B cell (primary cell): ENCODE data around the gene NHEJ1. TPM values are rescaled to one million over a fixed set of nuclear protein-coding genes. Genes with fewer than 3 reads are reported as not detected.

Experiments used
- ATAC-seq: fragments of 200-7000 bp; cut with Tn5 transposase; one replicate; pipeline ENCODE4 v1.10.0; 2021; ENCODE audit warnings: low read depth, mild to moderate bottlenecking, moderate number of reproducible peaks, moderate library complexity
- CTCF ChIA-PET: fragments of 350-600 bp; sonication (Branson Sonifier 250); formaldehyde crosslinking; loops from one replicate; lab custom pipeline; 2021; ENCODE audit warnings: antibody characterized with exemption, inconsistent platforms; lab: Charles Lee
- POLR2A ChIA-PET: fragments of 350-600 bp; sonication (Branson Sonifier 250); formaldehyde crosslinking; loops from one replicate; lab custom pipeline; 2021; ENCODE audit warnings: antibody characterized with exemption; lab: Charles Lee
- DNase-seq: peaks from one replicate; pipeline ENCODE4 v3.0.0; 2013
- H2AFZ ChIP-seq: 2 replicates; pipeline ENCODE4 v1.6.1; 2012; ENCODE audit warnings: mild to moderate bottlenecking, low read depth, low read length; ENCODE audit not compliant: insufficient read depth, poor library complexity, severe bottlenecking
- H3K27ac ChIP-seq, 2 donors: 1 replicate in 1 of 2; 2 replicates in 1 of 2; pipeline ENCODE4 v1.5.1; 2012 to 2013; ENCODE audit warnings: low read length in 2 of 2, mild to moderate bottlenecking in 2 of 2, moderate library complexity in 1 of 2
- H3K27me3 ChIP-seq, 4 experiments: fragments of 200-600 bp in 1 of 4; sonication (generic) in 1 of 4; replicated peaks in 1 of 4; 1 replicate in 2 of 4; 2 replicates in 2 of 4; pipeline versions ENCODE4 v1.6.1 to v1.7.0; 2013 to 2016; ENCODE audit warnings: low read length in 3 of 4, mild to moderate bottlenecking in 2 of 4, mixed read lengths in 1 of 4, moderate library complexity in 1 of 4; ENCODE audit not compliant: insufficient read depth in 4 of 4, control insufficient read depth in 3 of 4; ENCODE audit errors: control extremely low read depth in 1 of 4
- H3K36me3 ChIP-seq, 2 experiments: replicated peaks in 1 of 2; 1 replicate in 1 of 2; 2 replicates in 1 of 2; pipeline versions ENCODE4 v1.6.1 to v1.7.1; 2013; ENCODE audit warnings: low read length in 1 of 2; ENCODE audit not compliant: insufficient read depth in 2 of 2, control insufficient read depth in 1 of 2; ENCODE audit errors: control extremely low read depth in 1 of 2, extremely low read depth in 1 of 2
- H3K4me1 ChIP-seq, 2 donors: fragments of 200-600 bp in 1 of 2; sonication (generic) in 1 of 2; 1 replicate in 1 of 2; 2 replicates in 1 of 2; pipeline versions ENCODE4 v1.5.1 to v1.6.1; 2013 to 2017; ENCODE audit warnings: low read length in 2 of 2; ENCODE audit not compliant: control insufficient read depth in 2 of 2, insufficient read depth in 2 of 2
- H3K4me2 ChIP-seq: replicated peaks from 2 replicates; pipeline ENCODE3; 2012; ENCODE audit warnings: mild to moderate bottlenecking, low read depth, low read length; ENCODE audit not compliant: poor library complexity, severe bottlenecking
- H3K4me3 ChIP-seq, 5 experiments: fragments of 200-600 bp in 1 of 5; sonication (generic) in 1 of 5; 1 replicate in 3 of 5; 2 replicates in 2 of 5; pipeline versions ENCODE4 v1.5.1 to v1.7.0; 2011 to 2016; ENCODE audit warnings: low read length in 4 of 5, mild to moderate bottlenecking in 4 of 5, low read depth in 2 of 5, control low read depth in 1 of 5, moderate library complexity in 1 of 5; ENCODE audit not compliant: insufficient read depth in 1 of 5; ENCODE audit errors: control extremely low read depth in 1 of 5, extremely low read depth in 1 of 5
- H3K79me2 ChIP-seq: fragments of 200-600 bp; sonication (generic); one replicate; pipeline ENCODE4 v1.6.0; 2016; ENCODE audit warnings: low read length; ENCODE audit not compliant: control insufficient read depth, insufficient read depth
- H3K9ac ChIP-seq: fragments of 200-600 bp; sonication (generic); 2 replicates; pipeline ENCODE4 v1.6.1; 2017; ENCODE audit warnings: mild to moderate bottlenecking, low read length, moderate library complexity
- H3K9me3 ChIP-seq, 3 donors: one replicate each; pipeline versions ENCODE4 v1.6.1 to v1.7.1; 2013; ENCODE audit warnings: low read length in 2 of 3; ENCODE audit not compliant: control insufficient read depth in 2 of 3, insufficient read depth in 1 of 3; ENCODE audit errors: control extremely low read depth in 1 of 3
- H4K20me1 ChIP-seq: 2 replicates; pipeline ENCODE4 v1.6.0; 2012; ENCODE audit warnings: mild to moderate bottlenecking, low read length; ENCODE audit not compliant: insufficient read depth, control insufficient read depth, poor library complexity, severe bottlenecking
- H3K27ac Mint-ChIP-seq: one replicate; pipeline ENCODE4 v1.8.0; 2021; ENCODE audit warnings: mixed read lengths
- H3K27me3 Mint-ChIP-seq: one replicate; pipeline ENCODE4 v1.8.0; 2021; ENCODE audit warnings: mixed read lengths
- H3K4me1 Mint-ChIP-seq: one replicate; pipeline ENCODE4 v1.8.0; 2021; ENCODE audit warnings: mixed read lengths
- H3K4me3 Mint-ChIP-seq: one replicate; pipeline ENCODE4 v1.8.0; 2021; ENCODE audit warnings: mixed read lengths
- H3K9me3 Mint-ChIP-seq: one replicate; pipeline ENCODE4 v1.8.0; 2022; ENCODE audit warnings: mixed read lengths; ENCODE audit not compliant: insufficient read depth
- CTCF ChIP-seq: fragments of 200-600 bp; IDR thresholded peaks from one replicate; pipeline ENCODE4 v1.8.0; 2022; ENCODE audit warnings: antibody characterized with exemption, mild to moderate bottlenecking
- EZH2 ChIP-seq: IDR thresholded peaks from 2 replicates; pipeline ENCODE4 v1.6.1; 2012; ENCODE audit warnings: borderline replicate concordance, low read depth, mild to moderate bottlenecking, moderate library complexity, low read length; ENCODE audit not compliant: insufficient read depth, poor library complexity, severe bottlenecking
- WGBS: methylation state at CpG from one replicate; pipeline ENCODE4 v1.1.5; 2013; ENCODE audit warnings: missing lambda C conversion rate; ENCODE audit not compliant: insufficient coverage; 5-methylcytosine and 5-hydroxymethylcytosine counted together
- intact Hi-C: fragments of 100-400 bp; cut with micrococcal nuclease; formaldehyde crosslinking; loops from one replicate; pipeline ENCODE4 v1.10.0; 2022
- polyA plus RNA-seq: library from polyadenylated mRNA; depleted of rRNA; stranded (reverse); fragments of >200 nt; gene quantifications from 2 replicates; pipeline ENCODE4 v1.2.3, GENCODE V29; 2012
- total RNA-seq, 2 donors: library from RNA; stranded (reverse); fragments of 120-200 nt in 1 of 2; gene quantifications; 1 replicate in 1 of 2; 2 replicates in 1 of 2; pipeline versions ENCODE4 v1.2.3 to v1.2.4, GENCODE V29; 2013 to 2022

The NHEJ1 gene
- total and polyA plus RNA-seq, 2 donors (not counting 1 experiment from before 2014, with no cell fraction given), result 14.9 to 25.0 TPM

GRCh38 chr2:219167997-219168396 lies 7.4 kb upstream of the NHEJ1 start:
- H2AFZ ChIP-seq, result no peak overlapping the region
- H3K4me3 Mint-ChIP-seq, result no peak overlapping the region
- no peaks in the 10 kb centered on the region for H3K27me3 ChIP-seq
- peaks cover 5% of the 10 kb centered on the region for H3K4me1 Mint-ChIP-seq
- ChIA-PET POLR2A (no interaction called here), CTCF (interaction anchor here (1.4 kb wide), 1 partner anchor 110 kb away, joined by 3 read pairs; no protein-coding TSS in a partner anchor)
- H3K79me2 ChIP-seq, result peaks cover 2% of the 10 kb centered on the region
- no peak for TF ChIP-seq EZH2
- no peak for TF ChIP-seq CTCF
- no peak overlapping the region for H3K4me3 ChIP-seq
- H4K20me1 ChIP-seq, result peaks cover 12% of the 10 kb centered on the region
- H3K9me3 ChIP-seq, result no peaks in the 10 kb centered on the region
- no peak for DNase-seq
- peaks cover 0 to 6% of the 10 kb centered on the region in 2 donors for H3K4me1 ChIP-seq
- peaks cover 0 to 22% of the 10 kb centered on the region in 2 experiments for H3K36me3 ChIP-seq
- no peak for ATAC-seq
- intact Hi-C loops, result no loop called here
- no peak overlapping the region for H3K9ac ChIP-seq
- H3K27ac Mint-ChIP-seq, result no peak overlapping the region
- WGBS, result 80% methylated on average over 4 of the region's 5 CpGs
- no peak overlapping the region for H3K27ac ChIP-seq
- no peaks in the 10 kb centered on the region for H3K9me3 Mint-ChIP-seq
- no peaks in the 10 kb centered on the region for H3K27me3 Mint-ChIP-seq
- H3K4me2 ChIP-seq, result no peak overlapping the region

- H3K4me1 Mint-ChIP-seq, result peaks cover 12% of the 10 kb centered on the region
- no peak overlapping the region for H3K4me3 Mint-ChIP-seq
- Histone ChIP-seq H3K4me3 (no peak overlapping the region), H3K79me2 (peaks cover 2% of the 10 kb centered on the region), H3K4me1 (peaks cover 5 to 7% of the 10 kb centered on the region in 2 donors), H3K36me3 (peaks cover 0 to 2% of the 10 kb centered on the region in 2 experiments), H2AFZ (no peak overlapping the region), H3K4me2 (no peak overlapping the region), H3K27ac (no peak overlapping the region), H3K9ac (no peak overlapping the region), H3K9me3 (no peaks in the 10 kb centered on the region), H4K20me1 (peaks cover 4% of the 10 kb centered on the region), H3K27me3 (no peaks in the 10 kb centered on the region)
- over 99% methylated on average over 8 of the region's 10 CpGs for WGBS
- no peak for ATAC-seq
- CTCF ChIA-PET, result interaction anchor here (0.9 to 4.1 kb wide), 6 partner anchors 9 to 130 kb away, joined by 3 to 21 read pairs (median 8); no protein-coding TSS in a partner anchor
- H3K9me3 Mint-ChIP-seq, result no peaks in the 10 kb centered on the region
- intact Hi-C loops, result no loop called here
- H3K27me3 Mint-ChIP-seq, result no peaks in the 10 kb centered on the region
- no peak for DNase-seq
- H3K27ac Mint-ChIP-seq, result no peak overlapping the region
- POLR2A ChIA-PET, result interaction anchor here (0.6 kb wide), 1 partner anchor 298 kb away, joined by 5 read pairs; no protein-coding TSS in a partner anchor
- TF ChIP-seq CTCF (no peak), EZH2 (no peak)
Observed at GRCh38 chr2:219165058-219165911, 4.7 kb upstream of the NHEJ1 start.
